ENCODE data around the gene RHOBTB1.

The RHOBTB1 gene

GRCh38 chr10:60951272-60951724 is 7.3 kb upstream of the RHOBTB1 start (continued):
- TF ChIP-seq REST (tag by site-specific recombination; IDR thresholded peaks at IDR 0.05) (no peak), ZNF449 (tag by site-specific recombination; IDR thresholded peaks at IDR 0.05) (peak; percentile 21; the same call in 1 of the 2 replicates), KLF1 (tag by site-specific recombination; IDR thresholded peaks at IDR 0.05) (0 out of 2 replicates have a peak, but pooled peaks have one; percentile 22), OSR2 (tag by site-specific recombination; IDR thresholded peaks at IDR 0.05) (peak; percentile 94), ZBTB20 (tag by site-specific recombination; IDR thresholded peaks at IDR 0.05) (no peak), ZNF138 (tag by site-specific recombination; IDR thresholded peaks at IDR 0.05; ENCODE audit: borderline replicate concordance) (no peak), ZNF600 (tag by site-specific recombination; IDR thresholded peaks at IDR 0.05) (no peak), ZNF558 (tag by site-specific recombination; IDR thresholded peaks at IDR 0.05) (peak; percentile 86), OVOL3 (tag by site-specific recombination; IDR thresholded peaks at IDR 0.05) (peak; percentile 65; the same call in 1 of the 2 replicates), ZBTB44 (tag by site-specific recombination; IDR thresholded peaks at IDR 0.05) (peak; percentile 28; the same call in 1 of the 2 replicates), RBAK (tag by site-specific recombination; IDR thresholded peaks at IDR 0.05) (no peak), ZNF623 (tag by site-specific recombination; IDR thresholded peaks at IDR 0.05) (0 out of 2 replicates have a peak, but pooled peaks have one; percentile 10), ZNF2 (tag by site-specific recombination; IDR thresholded peaks at IDR 0.05) (peak; percentile 53; the same call in 1 of the 2 replicates), ZNF692 (tag by site-specific recombination; IDR thresholded peaks at IDR 0.05) (peak; percentile 70; the same call in 1 of the 2 replicates), GLI4 (tag by site-specific recombination; IDR thresholded peaks at IDR 0.05) (no peak)

GRCh38 chr10:60950300-60950699 is 6.3 kb upstream of the RHOBTB1 start:
- ChIA-PET POLR2A (no interaction called here), CTCF (no interaction called here)
- Histone ChIP-seq H3K36me3 (ENCODE audit: control insufficient read depth in 2 of 2, insufficient read depth in 1 of 2, low read length in 2 of 2) (no peaks in the 10 kb centered on the region), H3K9me3 (ENCODE audit: control insufficient read depth, insufficient read depth, low read depth, low read length) (no peaks in the 10 kb centered on the region), H3K27ac (ENCODE audit: extremely low read depth, low read depth, low read length) (no peak overlapping the region), H3K4me3 (ENCODE audit: low read depth, low read length) (no peak overlapping the region), H3K4me1 (ENCODE audit: control insufficient read depth, insufficient read depth, low read length) (peaks cover 14% of the 10 kb centered on the region)
- no peak for TF ChIP-seq ZBTB11 (tag by site-specific recombination; conservative IDR thresholded peaks at IDR 0.05; ENCODE audit: low read depth)
- no peak for TF ChIP-seq ZSCAN30 (tag by site-specific recombination; IDR thresholded peaks at IDR 0.05)
- TF ChIP-seq ATF2 (tag by site-specific recombination; IDR thresholded peaks at IDR 0.05; ENCODE audit: low read depth): no peak
- no peak for TF ChIP-seq ZNF114 (tag by site-specific recombination; IDR thresholded peaks at IDR 0.05)
- no peak for TF ChIP-seq ZNF202 (tag by site-specific recombination; IDR thresholded peaks at IDR 0.05; ENCODE audit: borderline replicate concordance)
- TF ChIP-seq ZNF501 (tag by site-specific recombination; IDR thresholded peaks at IDR 0.05): no peak
- TF ChIP-seq ZNF184 (tag by site-specific recombination; IDR thresholded peaks at IDR 0.05): no peak
- TF ChIP-seq ZNF175 (tag by site-specific recombination; IDR thresholded peaks at IDR 0.05): no peak
- no peak for TF ChIP-seq KLF7 (tag by site-specific recombination; IDR thresholded peaks at IDR 0.05; ENCODE audit: borderline replicate concordance)
- no peak for TF ChIP-seq ZBTB17 (tag by site-specific recombination; IDR thresholded peaks at IDR 0.05)

Data from HEK293 (cell line).